Measurements from ENCODE around the gene TBC1D32. TPM values are rescaled to one million over a fixed set of nuclear protein-coding genes. Genes with fewer than 3 reads are reported as not detected.
"Not testable (repeated sequence)": the region's sequence is repeated elsewhere in the genome, so short reads cannot be mapped to it uniquely, and the experiment has no call there.

Gene TBC1D32
- total and polyA plus RNA-seq, 2 donors: 3.3 to 10.3 TPM

DNA sequence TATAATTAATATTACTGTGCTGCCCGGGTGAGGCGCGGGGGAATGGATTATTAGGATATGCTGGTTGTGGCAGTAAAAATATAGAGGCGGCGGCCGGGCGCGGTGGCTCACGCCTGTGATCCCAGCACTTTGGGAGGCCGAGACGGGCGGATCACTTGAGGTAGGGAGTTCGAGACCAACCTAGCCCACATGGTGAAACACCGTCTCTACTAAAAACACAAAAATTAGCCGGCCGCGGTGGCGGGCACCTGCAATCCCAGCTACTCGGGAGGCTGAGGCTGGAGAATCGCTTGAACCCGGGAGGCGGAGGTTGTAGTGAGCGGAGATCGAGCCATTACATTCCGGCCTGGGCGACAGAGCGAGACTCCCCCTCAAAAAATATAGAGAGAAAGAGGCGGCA is 586 bp downstream of the TBC1D32 start:
- peak overlapping the region; percentile 63 to 89 for H3K4me3 ChIP-seq (ENCODE audit: low read length in 2 of 2)
- H3K27ac ChIP-seq (ENCODE audit: low read depth in 1 of 2, low read length in 1 of 2); H3K36me3 ChIP-seq (ENCODE audit: control insufficient read depth in 2 of 2, insufficient read depth in 2 of 2, low read length in 1 of 2); H3K9me3 ChIP-seq (ENCODE audit: control insufficient read depth in 2 of 2, insufficient read depth in 1 of 2, low read length in 1 of 2); DNase-seq (ENCODE audit: low read depth in 6 of 9, low spot score in 9 of 9); H3K27me3 ChIP-seq (ENCODE audit: control insufficient read depth in 2 of 2, insufficient read depth in 1 of 2, low read length in 1 of 2): not testable (repeated sequence)
- 97% methylated on average over 28 of the region's 28 CpGs for WGBS
- peaks cover 7 to 14% of the 10 kb centered on the region in 2 donors for H3K4me1 ChIP-seq (ENCODE audit: control insufficient read depth in 2 of 2, insufficient read depth in 2 of 2, low read length in 2 of 2)

DNA sequence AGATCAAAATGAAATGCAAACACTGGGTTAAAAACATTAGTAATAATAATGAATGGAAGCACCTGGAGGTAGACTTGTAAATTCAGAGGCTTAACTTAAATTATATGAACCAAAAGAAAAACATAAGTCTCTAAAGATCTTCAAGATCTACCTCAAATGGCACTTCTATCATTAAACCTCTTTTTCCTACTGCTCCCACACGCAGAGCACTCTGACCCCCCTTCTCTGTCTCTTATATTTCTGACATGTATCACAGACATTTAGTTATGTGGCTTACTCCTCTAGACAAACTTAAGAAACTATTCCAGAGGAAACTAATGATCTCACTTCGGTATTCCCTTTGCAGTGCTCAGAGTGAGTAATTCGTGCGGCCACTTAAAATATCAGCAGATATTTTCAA is 1.1 kb downstream of the TBC1D32 start:
- DNase-seq (ENCODE audit: low read depth in 6 of 9, low spot score in 9 of 9): no peak
- Histone ChIP-seq H3K9me3 (ENCODE audit: control insufficient read depth in 2 of 2, insufficient read depth in 1 of 2, low read length in 1 of 2) (no peaks in the 10 kb centered on the region), H3K36me3 (ENCODE audit: control insufficient read depth in 2 of 2, insufficient read depth in 2 of 2, low read length in 1 of 2) (no peaks in the 10 kb centered on the region), H3K4me3 (ENCODE audit: low read length in 2 of 2) (no peak overlapping the region), H3K27ac (ENCODE audit: low read depth in 1 of 2, low read length in 1 of 2) (no peak overlapping the region), H3K4me1 (ENCODE audit: control insufficient read depth in 2 of 2, insufficient read depth in 2 of 2, low read length in 2 of 2) (peaks cover 7 to 14% of the 10 kb centered on the region in 2 donors), H3K27me3 (ENCODE audit: control insufficient read depth in 2 of 2, insufficient read depth in 1 of 2, low read length in 1 of 2) (no peaks in the 10 kb centered on the region)
- 98% methylated on average over 4 of the region's 4 CpGs for WGBS

DNA sequence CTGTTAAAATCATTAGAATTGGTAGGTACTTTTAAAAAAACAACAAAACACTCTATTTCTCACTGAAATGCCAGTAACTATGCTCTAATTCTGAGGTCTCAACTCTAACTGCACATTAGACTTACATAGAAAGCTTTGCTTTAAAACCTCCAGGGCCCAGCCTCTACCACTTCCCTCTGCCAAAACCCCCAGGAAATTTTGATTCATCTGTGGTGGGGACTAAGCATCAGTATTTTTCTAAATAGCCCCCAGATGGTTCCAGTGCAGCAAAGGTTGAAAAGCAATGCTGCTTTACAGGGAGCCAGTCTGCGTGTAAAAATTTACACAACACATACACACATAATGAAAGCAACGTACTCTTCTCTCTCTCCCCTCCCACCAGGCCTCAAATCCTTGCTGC is 3.8 kb downstream of the TBC1D32 start:
- H3K27ac ChIP-seq (ENCODE audit: low read depth in 1 of 2, low read length in 1 of 2): no peak overlapping the region
- no peaks in the 10 kb centered on the region for H3K9me3 ChIP-seq (ENCODE audit: control insufficient read depth in 2 of 2, insufficient read depth in 1 of 2, low read length in 1 of 2)
- 94% methylated on average over 2 of the region's 2 CpGs for WGBS
- DNase-seq (ENCODE audit: low read depth in 6 of 9, low spot score in 9 of 9): no peak
- no peak overlapping the region for H3K4me3 ChIP-seq (ENCODE audit: low read length in 2 of 2)
- peaks cover 7 to 14% of the 10 kb centered on the region in 2 donors for H3K4me1 ChIP-seq (ENCODE audit: control insufficient read depth in 2 of 2, insufficient read depth in 2 of 2, low read length in 2 of 2)
- H3K27me3 ChIP-seq (ENCODE audit: control insufficient read depth in 2 of 2, insufficient read depth in 1 of 2, low read length in 1 of 2): no peaks in the 10 kb centered on the region
- no peaks in the 10 kb centered on the region for H3K36me3 ChIP-seq (ENCODE audit: control insufficient read depth in 2 of 2, insufficient read depth in 2 of 2, low read length in 1 of 2)

DNA sequence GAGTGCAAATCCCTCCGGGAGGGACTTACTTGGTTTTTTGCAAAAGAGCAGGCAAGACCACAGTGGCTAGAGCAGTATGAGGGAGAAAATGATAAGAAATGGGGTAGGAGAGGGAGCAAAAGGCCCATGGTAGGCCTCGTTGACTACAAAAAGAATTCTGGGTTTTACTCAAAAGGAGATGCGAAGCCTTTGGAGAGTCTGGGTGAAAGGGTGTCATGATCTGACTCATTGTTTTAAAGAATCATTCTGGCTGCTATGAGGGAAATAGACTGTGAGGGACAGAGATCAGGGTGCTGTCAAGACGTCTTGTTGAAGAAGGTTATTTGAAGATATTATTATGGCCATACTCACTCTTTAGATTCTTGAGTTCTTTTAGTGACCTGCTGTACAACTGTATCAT is 13.0 kb downstream of the TBC1D32 start:
- Histone ChIP-seq H3K27me3 (ENCODE audit: control insufficient read depth in 2 of 2, insufficient read depth in 1 of 2, low read length in 1 of 2) (no peaks in the 10 kb centered on the region), H3K36me3 (ENCODE audit: control insufficient read depth in 2 of 2, insufficient read depth in 2 of 2, low read length in 1 of 2) (peaks cover 0 to 4% of the 10 kb centered on the region in 2 donors), H3K4me3 (ENCODE audit: low read length in 2 of 2) (no peak overlapping the region), H3K9me3 (ENCODE audit: control insufficient read depth in 2 of 2, insufficient read depth in 1 of 2, low read length in 1 of 2) (no peaks in the 10 kb centered on the region), H3K27ac (ENCODE audit: low read depth in 1 of 2, low read length in 1 of 2) (no peak overlapping the region), H3K4me1 (ENCODE audit: control insufficient read depth in 2 of 2, insufficient read depth in 2 of 2, low read length in 2 of 2) (no peaks in the 10 kb centered on the region)
- DNase-seq (ENCODE audit: low read depth in 6 of 9, low spot score in 9 of 9): no peak
- WGBS: 95% methylated on average over 4 of the region's 4 CpGs

DNA sequence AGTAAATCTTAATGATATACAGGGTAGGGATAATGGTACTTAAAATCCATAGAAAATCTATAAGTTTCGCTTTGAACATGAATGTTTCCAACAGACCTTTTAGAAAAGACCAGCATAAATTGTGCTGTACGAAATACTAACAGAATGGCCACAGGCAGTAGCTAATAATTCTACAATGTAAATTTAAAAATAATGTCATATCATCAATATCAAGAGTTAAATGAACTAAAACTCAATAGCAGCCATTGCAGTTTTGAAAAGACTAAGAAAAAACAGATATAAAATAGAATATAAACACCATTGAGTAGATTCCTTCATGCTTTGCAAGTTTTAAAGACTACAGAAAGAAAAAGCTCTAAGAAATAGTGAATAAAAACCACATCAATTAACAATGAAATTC is 14.7 kb downstream of the TBC1D32 start:
- no peaks in the 10 kb centered on the region for H3K9me3 ChIP-seq (ENCODE audit: control insufficient read depth in 2 of 2, insufficient read depth in 1 of 2, low read length in 1 of 2)
- DNase-seq (ENCODE audit: low read depth in 6 of 9, low spot score in 9 of 9): no peak
- H3K36me3 ChIP-seq (ENCODE audit: control insufficient read depth in 2 of 2, insufficient read depth in 2 of 2, low read length in 1 of 2): peaks cover 0 to 4% of the 10 kb centered on the region in 2 donors
- 95% methylated on average over 2 of the region's 2 CpGs for WGBS
- no peaks in the 10 kb centered on the region for H3K4me1 ChIP-seq (ENCODE audit: control insufficient read depth in 2 of 2, insufficient read depth in 2 of 2, low read length in 2 of 2)
- H3K4me3 ChIP-seq (ENCODE audit: low read length in 2 of 2): no peak overlapping the region
- no peaks in the 10 kb centered on the region for H3K27me3 ChIP-seq (ENCODE audit: control insufficient read depth in 2 of 2, insufficient read depth in 1 of 2, low read length in 1 of 2)
- H3K27ac ChIP-seq (ENCODE audit: low read depth in 1 of 2, low read length in 1 of 2): no peak overlapping the region

DNA sequence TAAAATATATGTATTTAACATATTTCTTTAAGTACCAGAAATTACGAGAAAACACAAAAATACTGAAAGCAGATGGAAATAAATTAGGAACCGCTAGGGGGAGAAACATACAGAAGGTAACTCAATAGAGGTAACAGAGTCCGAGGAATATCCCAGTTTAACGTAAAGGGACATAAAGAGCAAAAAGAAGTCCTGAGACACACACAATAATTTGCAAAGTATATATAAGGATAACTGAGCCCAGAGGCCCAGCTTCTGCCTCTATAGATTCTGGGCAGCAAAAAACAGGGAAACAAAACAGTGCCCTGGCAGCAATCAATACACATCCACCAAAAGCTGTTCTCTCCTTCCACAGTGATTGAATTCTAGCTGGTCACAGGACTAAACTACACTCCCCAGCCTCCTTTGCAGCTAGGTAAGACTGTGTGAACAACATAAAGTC is 15.1 kb downstream of the TBC1D32 start:
- H3K27ac ChIP-seq (ENCODE audit: low read depth in 1 of 2, low read length in 1 of 2): no peak overlapping the region
- no peak overlapping the region for H3K4me3 ChIP-seq (ENCODE audit: low read length in 2 of 2)
- WGBS: 65% methylated on average over 4 of the region's 4 CpGs
- DNase-seq (ENCODE audit: low read depth in 6 of 9, low spot score in 9 of 9): peak in 1 of 9 donors; percentile 11
- H3K9me3 ChIP-seq (ENCODE audit: control insufficient read depth in 2 of 2, insufficient read depth in 1 of 2, low read length in 1 of 2): no peaks in the 10 kb centered on the region
- H3K4me1 ChIP-seq (ENCODE audit: control insufficient read depth in 2 of 2, insufficient read depth in 2 of 2, low read length in 2 of 2): no peaks in the 10 kb centered on the region
- peaks cover 0 to 4% of the 10 kb centered on the region in 2 donors for H3K36me3 ChIP-seq (ENCODE audit: control insufficient read depth in 2 of 2, insufficient read depth in 2 of 2, low read length in 1 of 2)
- H3K27me3 ChIP-seq (ENCODE audit: control insufficient read depth in 2 of 2, insufficient read depth in 1 of 2, low read length in 1 of 2): no peaks in the 10 kb centered on the region

DNA sequence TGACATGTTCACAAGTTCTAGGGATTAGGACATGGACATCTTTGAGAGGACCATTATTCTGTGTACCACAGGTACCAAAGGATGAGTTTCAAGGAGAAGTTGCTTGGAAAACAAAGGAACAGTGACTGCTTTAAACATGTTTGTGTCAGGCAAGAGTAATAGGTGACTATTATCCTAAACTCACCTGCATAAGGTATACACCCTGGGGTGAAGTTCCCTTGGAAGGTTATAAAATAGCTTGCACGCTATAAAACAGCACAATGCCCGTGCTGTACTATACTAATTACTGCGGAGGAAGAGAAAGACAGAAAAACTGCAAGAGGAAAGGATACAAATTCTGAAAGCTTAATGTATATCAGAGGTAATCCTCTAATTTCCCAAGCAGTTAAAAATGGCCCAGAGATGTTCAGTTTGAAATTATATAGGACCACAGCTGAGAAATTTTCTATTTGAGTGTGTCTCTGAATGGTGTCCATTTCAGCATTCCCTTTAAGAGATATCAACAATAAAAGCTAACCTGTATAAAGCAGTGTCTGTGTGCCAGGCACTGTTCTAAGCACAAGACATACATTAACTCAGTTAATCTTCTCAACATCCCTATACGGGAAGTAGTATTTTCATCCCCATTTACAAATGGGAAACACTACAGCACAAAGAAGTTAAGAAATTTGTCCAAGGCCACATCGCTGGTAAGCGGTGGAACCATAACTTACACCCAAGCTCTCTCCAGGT is 19.7 kb downstream of the TBC1D32 start:
- Histone ChIP-seq H3K27me3 (ENCODE audit: control insufficient read depth in 2 of 2, insufficient read depth in 1 of 2, low read length in 1 of 2) (no peaks in the 10 kb centered on the region), H3K4me3 (ENCODE audit: low read length in 2 of 2) (no peak overlapping the region), H3K9me3 (ENCODE audit: control insufficient read depth in 2 of 2, insufficient read depth in 1 of 2, low read length in 1 of 2) (no peaks in the 10 kb centered on the region), H3K36me3 (ENCODE audit: control insufficient read depth in 2 of 2, insufficient read depth in 2 of 2, low read length in 1 of 2) (no peaks in the 10 kb centered on the region), H3K4me1 (ENCODE audit: control insufficient read depth in 2 of 2, insufficient read depth in 2 of 2, low read length in 2 of 2) (no peaks in the 10 kb centered on the region), H3K27ac (ENCODE audit: low read depth in 1 of 2, low read length in 1 of 2) (no peak overlapping the region)
- no peak for DNase-seq (ENCODE audit: low read depth in 6 of 9, low spot score in 9 of 9)
- WGBS: 89% methylated on average over 6 of the region's 6 CpGs

DNA sequence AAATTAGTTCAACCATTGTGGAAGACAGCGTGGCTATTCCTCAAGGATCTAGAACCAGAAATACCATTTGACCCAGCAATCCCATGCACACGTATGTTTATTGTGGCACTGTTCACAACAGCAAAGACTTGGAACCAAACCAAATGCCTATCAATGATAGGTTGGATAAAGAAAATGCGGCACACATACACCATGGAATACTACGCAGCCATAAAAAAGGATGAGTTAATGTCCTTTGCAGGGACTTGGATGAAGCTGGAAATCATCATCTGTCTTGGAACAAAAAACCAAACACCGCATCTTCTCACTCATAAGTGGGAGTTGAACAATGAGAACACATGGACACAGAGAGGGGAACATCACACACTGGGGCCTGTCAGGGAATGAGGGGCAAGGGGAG is 22.5 kb downstream of the TBC1D32 start:
- WGBS: over 99% methylated on average over 5 of the region's 5 CpGs
- H3K4me1 ChIP-seq (ENCODE audit: control insufficient read depth in 2 of 2, insufficient read depth in 2 of 2, low read length in 2 of 2); H3K27me3 ChIP-seq (ENCODE audit: control insufficient read depth in 2 of 2, insufficient read depth in 1 of 2, low read length in 1 of 2); H3K36me3 ChIP-seq (ENCODE audit: control insufficient read depth in 2 of 2, insufficient read depth in 2 of 2, low read length in 1 of 2); H3K4me3 ChIP-seq (ENCODE audit: low read length in 2 of 2); H3K9me3 ChIP-seq (ENCODE audit: control insufficient read depth in 2 of 2, insufficient read depth in 1 of 2, low read length in 1 of 2); DNase-seq (ENCODE audit: low read depth in 6 of 9, low spot score in 9 of 9); H3K27ac ChIP-seq (ENCODE audit: low read depth in 1 of 2, low read length in 1 of 2): not testable (repeated sequence)

DNA sequence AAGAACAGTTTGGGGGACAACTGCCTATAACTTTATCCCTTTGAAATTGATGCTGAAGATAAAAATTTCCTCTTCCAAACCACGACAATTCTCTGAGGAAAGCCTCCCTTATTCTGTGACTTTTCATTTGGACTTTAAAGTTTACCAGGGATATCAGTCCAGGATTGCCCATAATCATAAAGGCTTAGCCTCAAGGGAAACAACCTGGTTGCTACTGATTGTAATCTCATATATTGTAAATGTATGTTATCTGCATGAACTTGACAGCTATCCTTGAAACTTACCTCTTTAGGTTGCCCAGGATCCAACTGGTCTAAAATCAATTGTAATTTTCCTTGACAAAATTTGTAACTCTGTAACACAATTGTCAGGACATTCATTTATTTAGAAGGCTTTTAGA is 23.8 kb downstream of the TBC1D32 start:
- no peak for DNase-seq (ENCODE audit: low read depth in 6 of 9, low spot score in 9 of 9)
- no peak overlapping the region for H3K27ac ChIP-seq (ENCODE audit: low read depth in 1 of 2, low read length in 1 of 2)
- H3K4me3 ChIP-seq (ENCODE audit: low read length in 2 of 2): no peak overlapping the region
- H3K36me3 ChIP-seq (ENCODE audit: control insufficient read depth in 2 of 2, insufficient read depth in 2 of 2, low read length in 1 of 2): no peaks in the 10 kb centered on the region
- H3K27me3 ChIP-seq (ENCODE audit: control insufficient read depth in 2 of 2, insufficient read depth in 1 of 2, low read length in 1 of 2): no peaks in the 10 kb centered on the region
- WGBS: 94% methylated on average over 1 of the region's 1 CpG
- no peaks in the 10 kb centered on the region for H3K4me1 ChIP-seq (ENCODE audit: control insufficient read depth in 2 of 2, insufficient read depth in 2 of 2, low read length in 2 of 2)
- no peaks in the 10 kb centered on the region for H3K9me3 ChIP-seq (ENCODE audit: control insufficient read depth in 2 of 2, insufficient read depth in 1 of 2, low read length in 1 of 2)
